HG03066 (cell line): ENCODE results near the gene FILIP1.

Source experiments
- ATAC-seq: cut with Tn5 transposase; IDR thresholded peaks from one replicate; pipeline ENCODE4 v1.9.1; 2021; ENCODE audit warnings: low read depth; ENCODE audit not compliant: unreplicated experiment

The FILIP1 gene

DNA sequence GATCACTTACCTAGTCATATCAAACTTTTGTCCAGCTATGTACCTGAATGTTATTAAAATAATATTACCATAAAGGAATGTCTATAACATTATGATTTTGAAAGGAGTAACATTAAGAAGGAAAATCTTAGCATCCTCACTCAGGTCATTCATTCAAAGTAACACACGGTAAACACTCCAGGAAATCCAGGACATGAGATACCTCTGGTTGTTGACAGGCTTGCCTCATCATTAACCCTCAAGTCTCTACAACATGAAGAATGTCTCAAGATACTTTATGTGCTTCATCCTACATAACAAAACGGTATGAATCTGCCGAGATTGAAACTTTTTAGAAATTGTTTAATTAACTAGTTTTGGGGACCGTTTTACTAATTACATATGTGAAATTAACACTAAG, 690 bp upstream of the FILIP1 start:
- ATAC-seq: no peak

GRCh38 chr6:75492386-75493153, 1.0 kb downstream of the FILIP1 start:
- ATAC-seq: no peak

GRCh38 chr6:75491291-75491690, 2.3 kb downstream of the FILIP1 start:
- ATAC-seq: no peak

DNA sequence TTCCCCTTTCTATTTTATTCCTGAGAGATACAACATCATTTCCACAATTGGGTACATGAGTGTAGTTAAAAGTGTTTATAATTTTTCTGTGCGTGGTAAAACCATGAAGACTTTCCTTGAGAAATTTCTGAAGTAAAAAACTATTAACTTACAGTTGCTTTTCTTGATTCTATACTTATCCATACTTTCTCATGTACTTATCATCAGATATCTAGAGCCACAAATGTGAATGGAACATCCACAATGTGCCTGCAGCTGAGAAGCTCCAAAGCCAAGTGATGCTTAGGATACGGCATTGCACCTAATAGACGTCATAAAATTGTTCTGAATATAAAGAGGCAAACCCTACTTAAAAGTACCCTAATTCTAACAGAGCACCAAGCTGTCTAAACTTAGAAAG, 2.9 kb downstream of the FILIP1 start:
- ATAC-seq: no peak

DNA sequence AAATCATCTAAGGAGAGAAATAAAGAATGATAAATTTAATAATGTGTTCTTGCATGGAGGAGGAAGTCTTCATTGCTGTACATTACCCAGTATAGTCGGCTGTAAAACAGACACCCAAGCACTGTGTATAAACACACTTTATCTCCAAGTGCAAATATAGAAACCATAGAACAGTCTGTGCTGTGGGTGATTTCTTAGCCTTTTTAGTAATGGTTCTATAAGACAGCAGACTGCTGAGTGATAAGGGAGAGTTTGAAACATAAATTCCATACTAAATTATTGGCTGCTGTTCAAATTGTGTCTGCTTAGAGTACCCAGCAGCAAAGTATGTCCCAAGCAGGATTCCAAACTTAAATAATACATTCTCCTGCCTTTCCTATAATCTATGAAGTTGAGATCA, 4.6 kb downstream of the FILIP1 start:
- no peak for ATAC-seq

GRCh38 chr6:75488033-75488432, 5.6 kb downstream of the FILIP1 start:
- no peak for ATAC-seq

GRCh38 chr6:75486850-75487518, 6.6 kb downstream of the FILIP1 start:
- ATAC-seq: no peak

DNA sequence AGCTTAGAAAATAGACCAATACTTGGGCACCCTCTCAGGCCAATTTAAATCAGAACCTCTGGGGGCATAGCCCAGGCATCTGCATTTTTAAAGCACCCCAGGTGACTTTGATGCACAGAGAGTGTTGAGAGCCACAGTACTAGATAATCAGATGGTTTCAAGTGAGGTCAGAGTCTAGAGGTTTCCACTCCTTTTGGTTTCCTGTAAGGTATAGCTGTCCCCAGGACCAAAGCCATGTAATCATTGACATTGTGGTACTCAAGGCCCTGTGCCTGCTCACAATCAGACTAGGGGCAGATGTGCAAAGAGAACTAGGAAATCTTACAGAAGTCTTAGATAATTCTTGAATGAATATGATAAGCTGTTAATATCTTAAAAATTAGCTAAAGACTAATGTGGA, 9.1 kb downstream of the FILIP1 start:
- peak; percentile 94 for ATAC-seq

DNA sequence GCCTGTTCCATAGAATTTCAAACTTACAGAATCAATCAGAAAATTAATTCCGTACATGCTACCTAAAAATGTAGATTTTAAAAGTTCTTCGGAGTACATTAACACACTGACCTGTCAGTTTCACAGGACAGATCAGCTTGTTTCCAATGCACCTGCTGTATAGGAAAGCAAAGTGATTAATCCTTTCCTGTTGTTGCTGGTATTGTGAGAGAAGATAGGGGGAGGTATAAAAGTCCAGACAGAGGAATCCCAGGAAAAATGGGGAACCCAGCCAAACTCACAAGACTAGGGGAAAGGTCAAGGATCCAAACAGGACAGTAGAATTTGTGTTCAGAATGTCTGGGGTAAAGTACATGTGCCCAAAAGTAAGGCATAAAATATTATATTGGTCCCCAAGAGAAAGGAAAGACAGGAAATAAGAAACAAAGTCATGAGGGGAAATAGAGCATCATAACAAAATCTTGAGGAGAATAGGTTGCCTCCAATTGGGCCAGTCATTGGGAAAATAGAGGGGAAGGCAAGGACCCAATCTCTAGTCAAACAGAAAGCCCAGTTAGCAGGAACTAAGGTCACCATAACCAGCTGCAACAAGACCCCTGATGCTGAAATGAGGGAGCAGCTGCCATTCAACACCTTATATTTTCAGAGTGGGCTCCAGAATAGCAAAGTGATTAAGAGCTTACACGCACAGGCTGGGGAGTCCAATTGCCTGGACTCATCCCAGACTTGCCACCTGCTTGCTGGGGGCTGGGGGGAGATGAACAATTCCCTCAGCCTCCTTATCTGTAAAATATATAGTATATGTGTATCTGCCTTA, 10.3 kb downstream of the FILIP1 start:
- ATAC-seq: no peak

- ATAC-seq: no peak
Observed at GRCh38 chr6:75481936-75482593, 11.5 kb downstream of the FILIP1 start.

DNA sequence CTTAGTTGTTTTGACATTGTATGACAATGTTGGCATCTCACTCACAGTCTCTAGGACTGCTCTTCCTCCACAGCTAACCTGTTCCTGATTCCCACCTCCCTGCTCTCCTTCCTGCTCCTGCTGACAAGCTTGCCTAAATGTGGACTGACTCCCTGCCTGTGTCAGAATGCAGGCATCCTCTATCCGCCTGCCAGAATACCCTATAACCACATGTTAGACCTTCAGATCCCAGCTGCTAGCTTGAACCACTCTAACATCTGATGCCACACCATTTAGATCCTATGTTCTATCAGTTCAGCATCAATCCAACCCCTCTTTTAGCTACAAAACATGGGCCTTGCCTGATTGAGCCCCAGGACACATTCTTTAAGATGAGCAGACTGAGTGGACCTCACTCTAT, 12.2 kb downstream of the FILIP1 start:
- no peak for ATAC-seq

GRCh38 chr6:75480425-75480824, 13.2 kb downstream of the FILIP1 start:
- no peak for ATAC-seq

GRCh38 chr6:75479712-75480111, 13.9 kb downstream of the FILIP1 start:
- ATAC-seq: no peak

DNA sequence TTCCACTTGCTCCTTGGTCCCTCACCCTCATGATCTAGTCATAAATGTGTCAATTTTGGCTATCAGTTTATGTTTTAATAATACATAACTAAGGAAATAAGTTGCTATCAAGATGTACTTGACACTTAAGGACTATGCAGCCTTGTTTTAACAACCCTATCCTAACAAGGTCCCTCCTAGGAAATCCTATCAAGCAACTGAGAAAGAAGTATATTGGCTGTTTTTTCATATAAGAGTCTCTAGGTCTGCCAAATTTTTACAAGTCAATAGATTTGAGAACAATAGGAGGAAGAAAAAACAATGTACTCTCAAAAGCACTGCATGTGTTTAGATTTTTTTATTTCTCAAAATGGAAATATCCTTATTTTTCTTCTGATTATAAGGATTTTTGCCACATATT, 14.7 kb downstream of the FILIP1 start:
- no peak for ATAC-seq

DNA sequence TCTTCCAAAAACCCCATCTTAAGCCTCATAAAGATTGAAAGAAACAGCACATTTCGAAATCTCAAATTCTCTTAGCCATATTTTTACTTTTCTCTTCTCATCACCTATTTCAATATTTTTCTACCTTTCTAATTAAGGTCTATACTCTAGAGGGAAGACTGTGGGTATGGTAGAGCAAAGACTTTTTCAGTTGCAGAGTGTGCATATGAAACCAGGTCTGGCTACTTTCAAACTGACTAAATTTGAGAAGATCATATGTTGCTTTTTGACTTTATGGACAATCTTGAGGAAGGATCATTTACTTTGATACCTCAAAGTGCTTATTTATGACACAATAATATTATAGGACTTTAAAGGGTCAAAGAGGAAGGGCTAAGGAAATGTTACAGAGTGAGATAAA, 20.7 kb downstream of the FILIP1 start:
- no peak for ATAC-seq

- ATAC-seq: no peak
Observed at GRCh38 chr6:75467966-75468365, 25.6 kb downstream of the FILIP1 start.

GRCh38 chr6:75467284-75467683, 26.3 kb downstream of the FILIP1 start:
- no peak for ATAC-seq

- ATAC-seq: no peak
Observed at GRCh38 chr6:75466636-75467035, 27.0 kb downstream of the FILIP1 start.

DNA sequence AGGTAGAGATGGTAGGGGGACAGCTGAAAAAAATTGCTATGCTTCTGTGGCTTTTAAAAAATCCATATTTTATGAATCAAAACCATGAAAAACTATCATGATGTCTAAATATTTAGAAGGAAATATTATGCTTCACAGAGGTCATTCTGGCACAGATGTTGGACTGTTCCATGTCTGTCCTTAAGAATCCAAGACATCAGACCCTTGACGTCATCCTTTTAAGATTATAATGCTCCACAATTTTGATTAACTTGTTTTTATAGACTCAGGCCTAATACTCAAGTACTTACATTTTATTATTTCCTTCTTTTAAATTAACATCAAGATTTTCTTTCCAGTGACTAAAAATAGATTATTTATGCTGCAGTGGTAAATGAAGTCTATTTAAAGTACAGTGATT, 29.7 kb downstream of the FILIP1 start:
- ATAC-seq: no peak

- no peak for ATAC-seq
Observed at GRCh38 chr6:75463061-75463460, 30.5 kb downstream of the FILIP1 start.

- no peak for ATAC-seq
Observed at GRCh38 chr6:75460681-75461080, 32.9 kb downstream of the FILIP1 start.
